ENCODE data around the gene FTSJ3.

FTSJ3 gene

DNA sequence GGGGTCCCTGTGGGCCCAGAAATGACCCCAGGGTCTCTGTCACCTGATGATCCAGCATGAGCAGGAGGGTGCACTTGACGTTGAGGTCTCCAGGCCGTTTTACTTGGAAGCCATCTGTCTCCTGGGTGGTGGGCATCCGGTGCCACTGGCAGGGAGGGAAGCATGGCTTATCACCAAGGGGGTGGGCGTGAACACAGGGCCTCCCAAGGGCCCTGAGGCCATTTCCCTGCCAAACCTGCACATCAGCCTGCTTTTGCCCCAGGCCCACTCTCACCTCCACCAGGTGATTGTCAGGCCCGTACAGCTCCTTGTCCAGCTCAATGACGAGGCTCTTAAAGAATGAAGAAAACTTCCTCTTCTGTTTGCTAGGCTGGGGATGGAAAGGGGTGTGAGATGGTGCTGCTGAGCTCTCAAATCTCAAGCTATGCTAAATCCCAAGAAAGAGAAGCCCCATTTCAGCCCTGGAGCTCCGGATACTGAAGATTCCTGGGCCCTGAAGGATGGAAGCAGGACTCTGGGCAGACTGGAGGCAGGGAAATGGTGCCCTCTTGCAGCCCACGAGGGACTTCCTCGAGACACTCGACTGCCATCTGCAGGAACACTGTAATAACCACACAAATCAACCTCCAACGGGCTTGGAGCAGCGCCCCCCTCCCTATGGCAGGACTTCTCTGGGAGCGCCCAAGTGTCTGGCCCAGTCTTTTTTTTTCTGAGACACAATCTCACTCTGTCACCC is 7.1 kb upstream of the FTSJ3 start (continued):
- TF ChIP-seq ZNF140 (tag by site-specific recombination; IDR thresholded peaks at IDR 0.05) (no peak), ZNF596 (tag by site-specific recombination; IDR thresholded peaks at IDR 0.05) (no peak), SCRT1 (tag by site-specific recombination; IDR thresholded peaks at IDR 0.05; ENCODE audit: borderline replicate concordance) (no peak), KLF9 (tag by site-specific recombination; IDR thresholded peaks at IDR 0.05; ENCODE audit: low read depth) (no peak), ZNF777 (tag by site-specific recombination; IDR thresholded peaks at IDR 0.05; ENCODE audit: borderline replicate concordance) (no peak), SP2 (tag by site-specific recombination; IDR thresholded peaks at IDR 0.05) (no peak), ZBTB8A (tag by site-specific recombination; IDR thresholded peaks at IDR 0.05) (peak; percentile 59; the same call in 1 of the 2 replicates), ZNF132 (tag by site-specific recombination; IDR thresholded peaks at IDR 0.05; ENCODE audit: borderline replicate concordance) (no peak), ZNF184 (tag by site-specific recombination; IDR thresholded peaks at IDR 0.05) (0 out of 2 replicates have a peak, but pooled peaks have one; percentile 38), SP3 (tag by site-specific recombination; IDR thresholded peaks at IDR 0.05) (no peak), KLF7 (tag by site-specific recombination; IDR thresholded peaks at IDR 0.05; ENCODE audit: borderline replicate concordance) (no peak), ZNF37A (tag by site-specific recombination; IDR thresholded peaks at IDR 0.05) (no peak), ZNF660 (tag by site-specific recombination; IDR thresholded peaks at IDR 0.05) (peak; percentile 91), ZNF391 (tag by site-specific recombination; IDR thresholded peaks at IDR 0.05; ENCODE audit: borderline replicate concordance, low read depth) (peak; percentile 31; the same call in 1 of the 2 replicates), ZNF335 (tag by site-specific recombination; conservative IDR thresholded peaks at IDR 0.05) (no peak), ZNF121 (tag by site-specific recombination; IDR thresholded peaks at IDR 0.05) (no peak), ZFHX2 (tag by site-specific recombination; conservative IDR thresholded peaks at IDR 0.05) (no peak), KLF8 (tag by site-specific recombination; IDR thresholded peaks at IDR 0.05) (no peak)
- TF ChIP-seq, protein P1, sequence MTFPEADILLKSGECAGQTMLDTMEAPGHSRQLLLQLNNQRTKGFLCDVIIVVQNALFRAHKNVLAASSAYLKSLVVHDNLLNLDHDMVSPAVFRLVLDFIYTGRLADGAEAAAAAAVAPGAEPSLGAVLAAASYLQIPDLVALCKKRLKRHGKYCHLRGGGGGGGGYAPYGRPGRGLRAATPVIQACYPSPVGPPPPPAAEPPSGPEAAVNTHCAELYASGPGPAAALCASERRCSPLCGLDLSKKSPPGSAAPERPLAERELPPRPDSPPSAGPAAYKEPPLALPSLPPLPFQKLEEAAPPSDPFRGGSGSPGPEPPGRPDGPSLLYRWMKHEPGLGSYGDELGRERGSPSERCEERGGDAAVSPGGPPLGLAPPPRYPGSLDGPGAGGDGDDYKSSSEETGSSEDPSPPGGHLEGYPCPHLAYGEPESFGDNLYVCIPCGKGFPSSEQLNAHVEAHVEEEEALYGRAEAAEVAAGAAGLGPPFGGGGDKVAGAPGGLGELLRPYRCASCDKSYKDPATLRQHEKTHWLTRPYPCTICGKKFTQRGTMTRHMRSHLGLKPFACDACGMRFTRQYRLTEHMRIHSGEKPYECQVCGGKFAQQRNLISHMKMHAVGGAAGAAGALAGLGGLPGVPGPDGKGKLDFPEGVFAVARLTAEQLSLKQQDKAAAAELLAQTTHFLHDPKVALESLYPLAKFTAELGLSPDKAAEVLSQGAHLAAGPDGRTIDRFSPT (tag by site-specific recombination; IDR thresholded peaks at IDR 0.05): no peak
- TF ChIP-seq, protein P2, sequence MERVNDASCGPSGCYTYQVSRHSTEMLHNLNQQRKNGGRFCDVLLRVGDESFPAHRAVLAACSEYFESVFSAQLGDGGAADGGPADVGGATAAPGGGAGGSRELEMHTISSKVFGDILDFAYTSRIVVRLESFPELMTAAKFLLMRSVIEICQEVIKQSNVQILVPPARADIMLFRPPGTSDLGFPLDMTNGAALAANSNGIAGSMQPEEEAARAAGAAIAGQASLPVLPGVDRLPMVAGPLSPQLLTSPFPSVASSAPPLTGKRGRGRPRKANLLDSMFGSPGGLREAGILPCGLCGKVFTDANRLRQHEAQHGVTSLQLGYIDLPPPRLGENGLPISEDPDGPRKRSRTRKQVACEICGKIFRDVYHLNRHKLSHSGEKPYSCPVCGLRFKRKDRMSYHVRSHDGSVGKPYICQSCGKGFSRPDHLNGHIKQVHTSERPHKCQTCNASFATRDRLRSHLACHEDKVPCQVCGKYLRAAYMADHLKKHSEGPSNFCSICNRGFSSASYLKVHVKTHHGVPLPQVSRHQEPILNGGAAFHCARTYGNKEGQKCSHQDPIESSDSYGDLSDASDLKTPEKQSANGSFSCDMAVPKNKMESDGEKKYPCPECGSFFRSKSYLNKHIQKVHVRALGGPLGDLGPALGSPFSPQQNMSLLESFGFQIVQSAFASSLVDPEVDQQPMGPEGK (tag by site-specific recombination; IDR thresholded peaks at IDR 0.05): peak; percentile 41; the same call in 1 of the 2 replicates
- TF ChIP-seq, protein P3, sequence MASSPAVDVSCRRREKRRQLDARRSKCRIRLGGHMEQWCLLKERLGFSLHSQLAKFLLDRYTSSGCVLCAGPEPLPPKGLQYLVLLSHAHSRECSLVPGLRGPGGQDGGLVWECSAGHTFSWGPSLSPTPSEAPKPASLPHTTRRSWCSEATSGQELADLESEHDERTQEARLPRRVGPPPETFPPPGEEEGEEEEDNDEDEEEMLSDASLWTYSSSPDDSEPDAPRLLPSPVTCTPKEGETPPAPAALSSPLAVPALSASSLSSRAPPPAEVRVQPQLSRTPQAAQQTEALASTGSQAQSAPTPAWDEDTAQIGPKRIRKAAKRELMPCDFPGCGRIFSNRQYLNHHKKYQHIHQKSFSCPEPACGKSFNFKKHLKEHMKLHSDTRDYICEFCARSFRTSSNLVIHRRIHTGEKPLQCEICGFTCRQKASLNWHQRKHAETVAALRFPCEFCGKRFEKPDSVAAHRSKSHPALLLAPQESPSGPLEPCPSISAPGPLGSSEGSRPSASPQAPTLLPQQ (tag by site-specific recombination; IDR thresholded peaks at IDR 0.05): no peak
- TF ChIP-seq, protein P4, sequence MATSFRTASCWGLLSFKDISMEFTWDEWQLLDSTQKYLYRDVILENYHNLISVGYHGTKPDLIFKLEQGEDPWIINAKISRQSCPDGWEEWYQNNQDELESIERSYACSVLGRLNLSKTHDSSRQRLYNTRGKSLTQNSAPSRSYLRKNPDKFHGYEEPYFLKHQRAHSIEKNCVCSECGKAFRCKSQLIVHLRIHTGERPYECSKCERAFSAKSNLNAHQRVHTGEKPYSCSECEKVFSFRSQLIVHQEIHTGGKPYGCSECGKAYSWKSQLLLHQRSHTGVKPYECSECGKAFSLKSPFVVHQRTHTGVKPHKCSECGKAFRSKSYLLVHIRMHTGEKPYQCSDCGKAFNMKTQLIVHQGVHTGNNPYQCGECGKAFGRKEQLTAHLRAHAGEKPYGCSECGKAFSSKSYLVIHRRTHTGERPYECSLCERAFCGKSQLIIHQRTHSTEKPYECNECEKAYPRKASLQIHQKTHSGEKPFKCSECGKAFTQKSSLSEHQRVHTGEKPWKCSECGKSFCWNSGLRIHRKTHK (tag by site-specific recombination; IDR thresholded peaks at IDR 0.05): no peak
- TF ChIP-seq, protein P5, sequence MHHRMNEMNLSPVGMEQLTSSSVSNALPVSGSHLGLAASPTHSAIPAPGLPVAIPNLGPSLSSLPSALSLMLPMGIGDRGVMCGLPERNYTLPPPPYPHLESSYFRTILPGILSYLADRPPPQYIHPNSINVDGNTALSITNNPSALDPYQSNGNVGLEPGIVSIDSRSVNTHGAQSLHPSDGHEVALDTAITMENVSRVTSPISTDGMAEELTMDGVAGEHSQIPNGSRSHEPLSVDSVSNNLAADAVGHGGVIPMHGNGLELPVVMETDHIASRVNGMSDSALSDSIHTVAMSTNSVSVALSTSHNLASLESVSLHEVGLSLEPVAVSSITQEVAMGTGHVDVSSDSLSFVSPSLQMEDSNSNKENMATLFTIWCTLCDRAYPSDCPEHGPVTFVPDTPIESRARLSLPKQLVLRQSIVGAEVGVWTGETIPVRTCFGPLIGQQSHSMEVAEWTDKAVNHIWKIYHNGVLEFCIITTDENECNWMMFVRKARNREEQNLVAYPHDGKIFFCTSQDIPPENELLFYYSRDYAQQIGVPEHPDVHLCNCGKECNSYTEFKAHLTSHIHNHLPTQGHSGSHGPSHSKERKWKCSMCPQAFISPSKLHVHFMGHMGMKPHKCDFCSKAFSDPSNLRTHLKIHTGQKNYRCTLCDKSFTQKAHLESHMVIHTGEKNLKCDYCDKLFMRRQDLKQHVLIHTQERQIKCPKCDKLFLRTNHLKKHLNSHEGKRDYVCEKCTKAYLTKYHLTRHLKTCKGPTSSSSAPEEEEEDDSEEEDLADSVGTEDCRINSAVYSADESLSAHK (tag by site-specific recombination; IDR thresholded peaks at IDR 0.05): no peak
- TF ChIP-seq, protein P6, sequence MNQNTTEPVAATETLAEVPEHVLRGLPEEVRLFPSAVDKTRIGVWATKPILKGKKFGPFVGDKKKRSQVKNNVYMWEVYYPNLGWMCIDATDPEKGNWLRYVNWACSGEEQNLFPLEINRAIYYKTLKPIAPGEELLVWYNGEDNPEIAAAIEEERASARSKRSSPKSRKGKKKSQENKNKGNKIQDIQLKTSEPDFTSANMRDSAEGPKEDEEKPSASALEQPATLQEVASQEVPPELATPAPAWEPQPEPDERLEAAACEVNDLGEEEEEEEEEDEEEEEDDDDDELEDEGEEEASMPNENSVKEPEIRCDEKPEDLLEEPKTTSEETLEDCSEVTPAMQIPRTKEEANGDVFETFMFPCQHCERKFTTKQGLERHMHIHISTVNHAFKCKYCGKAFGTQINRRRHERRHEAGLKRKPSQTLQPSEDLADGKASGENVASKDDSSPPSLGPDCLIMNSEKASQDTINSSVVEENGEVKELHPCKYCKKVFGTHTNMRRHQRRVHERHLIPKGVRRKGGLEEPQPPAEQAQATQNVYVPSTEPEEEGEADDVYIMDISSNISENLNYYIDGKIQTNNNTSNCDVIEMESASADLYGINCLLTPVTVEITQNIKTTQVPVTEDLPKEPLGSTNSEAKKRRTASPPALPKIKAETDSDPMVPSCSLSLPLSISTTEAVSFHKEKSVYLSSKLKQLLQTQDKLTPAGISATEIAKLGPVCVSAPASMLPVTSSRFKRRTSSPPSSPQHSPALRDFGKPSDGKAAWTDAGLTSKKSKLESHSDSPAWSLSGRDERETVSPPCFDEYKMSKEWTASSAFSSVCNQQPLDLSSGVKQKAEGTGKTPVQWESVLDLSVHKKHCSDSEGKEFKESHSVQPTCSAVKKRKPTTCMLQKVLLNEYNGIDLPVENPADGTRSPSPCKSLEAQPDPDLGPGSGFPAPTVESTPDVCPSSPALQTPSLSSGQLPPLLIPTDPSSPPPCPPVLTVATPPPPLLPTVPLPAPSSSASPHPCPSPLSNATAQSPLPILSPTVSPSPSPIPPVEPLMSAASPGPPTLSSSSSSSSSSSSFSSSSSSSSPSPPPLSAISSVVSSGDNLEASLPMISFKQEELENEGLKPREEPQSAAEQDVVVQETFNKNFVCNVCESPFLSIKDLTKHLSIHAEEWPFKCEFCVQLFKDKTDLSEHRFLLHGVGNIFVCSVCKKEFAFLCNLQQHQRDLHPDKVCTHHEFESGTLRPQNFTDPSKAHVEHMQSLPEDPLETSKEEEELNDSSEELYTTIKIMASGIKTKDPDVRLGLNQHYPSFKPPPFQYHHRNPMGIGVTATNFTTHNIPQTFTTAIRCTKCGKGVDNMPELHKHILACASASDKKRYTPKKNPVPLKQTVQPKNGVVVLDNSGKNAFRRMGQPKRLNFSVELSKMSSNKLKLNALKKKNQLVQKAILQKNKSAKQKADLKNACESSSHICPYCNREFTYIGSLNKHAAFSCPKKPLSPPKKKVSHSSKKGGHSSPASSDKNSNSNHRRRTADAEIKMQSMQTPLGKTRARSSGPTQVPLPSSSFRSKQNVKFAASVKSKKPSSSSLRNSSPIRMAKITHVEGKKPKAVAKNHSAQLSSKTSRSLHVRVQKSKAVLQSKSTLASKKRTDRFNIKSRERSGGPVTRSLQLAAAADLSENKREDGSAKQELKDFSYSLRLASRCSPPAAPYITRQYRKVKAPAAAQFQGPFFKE (tag by site-specific recombination; IDR thresholded peaks at IDR 0.05; ENCODE audit: borderline replicate concordance): no peak

Measured in HEK293 (cell line).